GM19193 (cell line): ENCODE results near the gene SH3GLB2.

Experiments
- POLR2A ChIP-seq: IDR thresholded peaks from 4 replicates; pipeline ENCODE4 v1.6.1; 2011; ENCODE audit not compliant: insufficient read depth, insufficient read length; ENCODE audit errors: extremely low read depth

SH3GLB2 gene

DNA sequence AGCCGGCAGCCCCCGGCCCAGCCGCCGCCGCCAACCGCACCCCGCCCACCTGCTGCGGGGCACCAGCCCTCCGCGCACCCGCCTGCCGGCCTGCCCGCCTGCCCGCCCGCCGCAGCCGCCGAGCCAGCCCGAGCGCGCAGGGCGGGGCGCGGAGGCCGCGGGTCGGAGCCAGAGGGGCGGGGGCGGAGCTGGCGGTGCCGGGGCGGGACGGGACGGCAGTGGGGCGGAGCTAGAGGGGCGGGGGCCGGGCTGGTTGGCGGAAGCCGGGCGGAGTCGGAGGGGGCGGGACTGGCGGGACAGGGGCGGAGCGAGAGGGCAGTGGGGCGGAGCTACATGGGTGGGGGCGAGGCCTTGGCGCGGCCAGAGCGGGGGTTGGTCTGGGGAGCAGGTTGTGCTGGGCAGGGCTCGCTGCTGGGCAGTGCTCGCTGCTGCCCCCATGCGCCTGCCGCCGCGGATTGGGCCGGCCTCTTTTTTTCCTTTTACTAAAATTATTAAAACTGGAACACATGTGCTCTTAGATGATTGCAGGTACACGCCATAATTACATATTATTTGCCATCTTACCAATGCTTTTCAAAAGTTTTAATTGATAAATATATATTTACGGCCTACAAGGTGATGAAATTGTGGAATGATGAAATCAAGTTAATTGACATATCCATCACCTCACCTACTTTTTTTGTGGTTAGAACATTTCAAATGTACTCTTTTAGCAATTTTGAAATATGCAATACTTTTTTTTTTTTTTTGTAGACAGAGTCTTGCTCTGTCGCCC lies at the start of gene SH3GLB2:
Gene SH3GLB2, minus strand, starts transcription at position 140 of the 775 bp plus-strand sequence. CDS start 177 bp downstream, outside the sequence.
- peak; percentile 53 for TF ChIP-seq POLR2A

DNA sequence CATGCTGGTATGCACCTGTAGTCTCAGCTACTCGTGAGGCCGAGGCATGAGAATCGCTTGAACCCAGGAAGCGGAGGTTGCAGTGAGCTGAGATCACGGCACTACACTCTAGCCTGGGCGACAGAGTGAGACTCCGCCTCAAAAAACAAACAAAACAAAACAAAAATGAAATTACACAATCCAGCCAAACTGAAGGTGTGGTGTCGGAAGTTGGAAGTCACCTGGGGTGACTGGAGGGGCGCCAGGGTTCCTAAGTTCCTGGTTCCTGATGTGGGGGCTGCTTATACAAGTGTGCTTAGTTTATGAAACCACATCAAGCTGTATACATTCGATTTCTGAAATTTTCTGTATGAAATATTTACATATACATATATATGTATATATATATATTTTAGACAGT lies 49.1 kb upstream of the SH3GLB2 start:
- TF ChIP-seq POLR2A: no peak

DNA sequence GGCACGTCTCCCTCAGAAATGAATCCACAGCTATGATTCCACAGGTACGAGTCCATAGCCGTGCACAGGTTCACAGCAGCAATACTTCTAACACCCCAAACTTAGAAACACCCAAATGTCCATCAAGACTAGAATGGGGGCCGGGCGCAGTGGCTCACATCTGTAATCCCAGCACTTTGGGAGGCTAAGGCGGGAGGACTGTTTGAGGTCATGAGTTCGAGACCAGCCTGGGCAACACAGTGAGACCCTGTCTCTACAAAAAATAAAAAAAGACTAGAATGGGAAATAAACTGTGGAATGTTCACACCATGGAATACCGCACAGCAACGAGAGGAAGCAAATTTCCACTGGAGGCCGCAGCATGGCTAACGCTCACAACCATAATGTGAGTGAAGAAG lies 48.5 kb upstream of the SH3GLB2 start:
- TF ChIP-seq POLR2A: no peak

DNA sequence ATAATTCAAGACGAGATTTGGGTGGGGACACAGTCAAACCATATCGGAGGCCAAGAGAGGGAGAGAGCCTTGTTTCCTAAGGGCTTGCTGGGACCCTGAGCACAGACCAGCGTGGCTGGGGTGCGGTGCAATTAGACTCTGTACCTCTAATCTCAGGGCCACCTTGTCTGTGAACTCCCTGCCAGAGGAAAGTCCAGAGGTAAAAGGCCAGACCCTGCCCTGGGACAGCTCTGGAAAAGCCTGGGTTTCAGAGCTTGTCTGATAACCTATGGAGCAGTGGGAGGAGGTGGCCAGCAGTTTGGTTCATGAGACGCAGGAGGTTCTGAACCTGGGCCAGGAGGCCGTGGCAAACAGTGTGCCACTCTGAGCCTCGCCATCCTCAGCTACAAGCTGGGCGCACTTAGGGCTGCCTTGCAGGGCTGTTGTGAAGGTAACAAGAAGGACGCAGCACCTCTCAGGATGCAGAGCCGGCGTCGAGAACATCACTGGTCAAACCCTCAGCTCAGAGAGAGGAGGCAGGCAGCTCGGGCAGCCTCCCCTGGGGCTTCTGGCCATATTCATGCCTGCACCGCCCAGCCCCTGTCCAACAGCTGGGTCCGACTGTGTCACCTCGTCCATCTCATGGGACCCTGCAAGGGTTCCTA lies 48.0 kb upstream of the SH3GLB2 start:
- TF ChIP-seq POLR2A: no peak

GRCh38 chr9:129074106-129074505 lies 46.0 kb upstream of the SH3GLB2 start:
- TF ChIP-seq POLR2A: no peak

- no peak for TF ChIP-seq POLR2A
Observed at GRCh38 chr9:129073404-129073803, 45.3 kb upstream of the SH3GLB2 start.

DNA sequence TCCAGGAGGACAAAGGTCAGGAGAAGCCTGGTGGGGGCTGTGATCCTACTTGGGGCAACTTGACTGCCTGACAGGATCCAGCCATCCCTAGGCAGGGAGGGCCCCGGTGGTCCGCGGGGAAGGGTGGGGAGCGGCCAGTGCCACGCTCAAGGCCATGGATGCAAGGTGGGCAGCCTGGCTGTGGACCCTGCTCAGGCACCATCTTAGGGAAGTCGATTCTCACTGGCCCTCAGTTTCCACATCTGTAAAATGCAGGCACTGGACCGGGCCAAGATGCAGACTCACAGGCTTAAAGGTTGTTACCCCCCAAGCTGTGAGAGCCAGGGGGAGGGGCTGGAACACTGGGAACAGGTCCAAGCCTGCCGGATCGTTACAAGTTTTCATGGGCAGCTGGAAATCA lies 44.0 kb upstream of the SH3GLB2 start:
- no peak for TF ChIP-seq POLR2A

DNA sequence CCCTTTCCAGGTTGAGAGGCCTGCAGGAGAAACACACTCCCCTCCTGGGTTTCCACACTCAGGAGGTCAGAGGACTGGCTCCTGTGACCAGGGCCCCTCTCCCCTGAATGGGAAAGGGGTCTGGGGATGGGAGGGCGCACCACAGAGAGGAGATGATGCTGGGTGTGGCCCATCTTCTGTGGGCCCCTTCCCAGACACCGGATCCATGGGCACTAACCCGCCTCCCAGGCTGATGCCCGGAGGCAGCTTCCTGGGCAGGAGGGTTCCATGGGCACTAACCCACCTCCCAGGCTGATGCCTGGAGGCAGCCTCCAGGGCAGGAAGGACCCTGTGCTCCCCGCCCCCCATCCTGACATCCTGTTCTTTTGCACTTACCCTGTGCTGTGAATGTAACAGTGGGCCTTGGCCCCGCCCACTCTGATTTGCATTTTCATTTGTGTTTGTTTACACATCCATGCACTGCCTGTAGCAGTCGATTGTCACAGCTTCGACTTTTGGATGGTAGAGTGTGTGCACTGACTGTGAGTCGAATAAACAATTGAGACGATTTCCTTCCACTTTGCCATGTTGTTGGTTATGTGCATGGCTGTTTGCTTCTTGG lies 43.5 kb upstream of the SH3GLB2 start:
- no peak for TF ChIP-seq POLR2A

- TF ChIP-seq POLR2A: no peak
Observed at GRCh38 chr9:129070696-129071525, 42.8 kb upstream of the SH3GLB2 start.

DNA sequence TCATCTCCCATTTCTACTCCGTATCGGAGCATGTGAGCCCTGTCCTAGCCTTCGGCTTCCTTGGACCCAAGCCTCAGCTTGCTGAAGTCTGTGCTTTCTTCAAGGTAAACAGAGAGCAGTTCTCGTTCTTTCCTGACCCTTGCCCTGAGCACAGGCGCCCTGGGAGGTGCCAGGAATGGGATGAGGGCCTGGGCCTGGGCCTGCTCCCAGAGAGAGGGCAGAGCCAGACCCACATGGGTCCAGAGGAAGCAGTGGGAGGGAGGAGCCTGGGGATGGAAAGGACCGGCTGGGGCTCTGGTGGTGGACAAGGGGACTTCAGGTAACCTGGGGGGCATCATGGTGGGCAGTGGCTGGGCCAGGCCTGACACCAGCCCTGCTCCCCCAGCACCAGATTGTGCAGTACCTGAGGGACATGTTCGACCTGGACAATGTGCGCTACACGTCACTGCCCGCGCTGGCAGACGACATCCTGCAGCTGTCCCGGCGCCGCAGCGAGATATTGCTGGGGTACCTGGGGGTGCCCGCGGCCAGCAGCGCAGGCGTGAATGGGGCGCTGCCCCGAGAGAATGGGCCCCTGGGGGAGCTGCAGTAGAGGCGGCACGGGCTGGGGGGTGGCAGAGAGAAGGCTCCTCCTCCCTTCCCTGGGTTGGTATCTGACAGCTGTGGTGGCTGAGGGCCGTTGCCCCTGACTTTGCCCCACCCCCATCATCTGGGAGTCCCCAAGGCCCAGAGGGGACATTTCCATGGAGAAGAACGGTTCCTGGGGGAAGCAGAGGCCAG lies 41.9 kb upstream of the SH3GLB2 start:
- TF ChIP-seq POLR2A: no peak

GRCh38 chr9:129068990-129069861 lies 41.1 kb upstream of the SH3GLB2 start:
- peak; percentile 23 for TF ChIP-seq POLR2A

DNA sequence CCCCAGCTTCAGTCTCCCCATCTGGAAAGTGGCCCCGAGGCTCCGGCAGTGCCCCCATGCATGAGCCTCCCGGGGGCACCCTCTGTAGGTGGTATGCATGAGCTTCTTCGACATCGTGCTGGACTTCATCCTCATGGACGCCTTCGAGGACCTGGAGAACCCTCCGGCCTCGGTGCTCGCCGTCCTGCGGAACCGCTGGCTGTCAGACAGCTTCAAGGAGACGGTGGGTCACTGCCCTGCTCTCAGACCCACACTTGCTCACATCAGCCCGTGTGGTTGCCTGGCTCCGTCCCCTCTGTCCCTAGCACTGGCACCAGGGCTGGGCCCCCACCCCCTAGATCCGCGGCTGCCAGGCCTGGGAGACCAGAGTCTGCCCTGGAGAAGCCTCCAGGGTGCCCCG lies 40.0 kb upstream of the SH3GLB2 start:
- TF ChIP-seq POLR2A: no peak

DNA sequence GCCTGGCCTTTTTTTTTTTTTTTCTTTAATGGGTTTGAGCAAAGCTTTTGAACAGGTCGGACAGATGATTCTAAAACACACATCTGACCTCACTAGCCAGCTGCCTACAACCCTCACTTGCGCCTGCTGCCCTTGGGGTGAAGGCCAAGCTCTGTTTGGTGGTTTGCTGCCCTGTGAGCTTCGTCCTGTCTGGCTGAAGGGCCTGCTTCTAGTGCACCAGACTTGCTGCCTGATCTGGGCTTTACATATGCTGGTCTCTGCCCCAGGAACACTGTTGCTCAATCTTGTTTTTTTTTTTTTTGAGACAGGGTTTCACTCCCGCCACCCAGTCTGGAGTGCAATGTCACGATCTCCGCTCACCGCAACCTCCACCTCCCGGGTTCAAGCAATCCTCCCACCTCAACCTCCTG lies 36.4 kb upstream of the SH3GLB2 start:
- no peak for TF ChIP-seq POLR2A
